ENCODE data around the gene DAB1.

DNA sequence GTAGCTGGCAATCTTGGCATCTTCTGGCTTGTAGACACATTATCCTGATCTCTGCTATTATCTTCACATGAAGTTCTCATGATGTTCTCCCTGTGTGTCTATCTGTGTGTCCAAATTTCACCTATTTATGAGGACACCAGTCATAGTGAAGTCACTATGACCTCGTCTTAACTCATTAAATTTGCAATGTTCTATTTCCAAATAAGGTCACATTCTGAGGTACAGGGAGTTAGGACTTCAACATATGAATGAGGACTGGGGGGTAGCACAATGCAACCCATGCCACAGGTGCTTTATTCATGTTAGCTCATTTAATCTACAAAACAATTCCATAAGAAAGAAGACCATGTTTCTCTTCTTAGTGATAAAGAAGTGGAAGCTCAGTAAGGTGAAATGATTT lies 251.8 kb downstream of the DAB1 start:
- TF ChIP-seq, protein P1, sequence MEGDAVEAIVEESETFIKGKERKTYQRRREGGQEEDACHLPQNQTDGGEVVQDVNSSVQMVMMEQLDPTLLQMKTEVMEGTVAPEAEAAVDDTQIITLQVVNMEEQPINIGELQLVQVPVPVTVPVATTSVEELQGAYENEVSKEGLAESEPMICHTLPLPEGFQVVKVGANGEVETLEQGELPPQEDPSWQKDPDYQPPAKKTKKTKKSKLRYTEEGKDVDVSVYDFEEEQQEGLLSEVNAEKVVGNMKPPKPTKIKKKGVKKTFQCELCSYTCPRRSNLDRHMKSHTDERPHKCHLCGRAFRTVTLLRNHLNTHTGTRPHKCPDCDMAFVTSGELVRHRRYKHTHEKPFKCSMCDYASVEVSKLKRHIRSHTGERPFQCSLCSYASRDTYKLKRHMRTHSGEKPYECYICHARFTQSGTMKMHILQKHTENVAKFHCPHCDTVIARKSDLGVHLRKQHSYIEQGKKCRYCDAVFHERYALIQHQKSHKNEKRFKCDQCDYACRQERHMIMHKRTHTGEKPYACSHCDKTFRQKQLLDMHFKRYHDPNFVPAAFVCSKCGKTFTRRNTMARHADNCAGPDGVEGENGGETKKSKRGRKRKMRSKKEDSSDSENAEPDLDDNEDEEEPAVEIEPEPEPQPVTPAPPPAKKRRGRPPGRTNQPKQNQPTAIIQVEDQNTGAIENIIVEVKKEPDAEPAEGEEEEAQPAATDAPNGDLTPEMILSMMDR (IDR thresholded peaks at IDR 0.05): no peak
- TF ChIP-seq POLR2A (IDR thresholded peaks at IDR 0.05): no peak

Measured in right lobe of liver (tissue), 4 donors.